ENCODE results near the gene CCR5AS.
"Not testable (repeated sequence)": the region's sequence is repeated elsewhere in the genome, so short reads cannot be mapped to it uniquely, and the experiment has no call there.

The CCR5AS gene

GRCh38 chr3:46353090-46353489 lies 53.8 kb downstream of the CCR5AS start:
- DNase-seq = no peak

- DNase-seq = no peak
Measured at GRCh38 chr3:46351646-46352045, 55.2 kb downstream of the CCR5AS start.

- no peak for DNase-seq
Measured at GRCh38 chr3:46350262-46350565, 56.7 kb downstream of the CCR5AS start.

- no peak for DNase-seq
Measured at GRCh38 chr3:46349484-46350261, 57.2 kb downstream of the CCR5AS start.

GRCh38 chr3:46348823-46349482 lies 57.9 kb downstream of the CCR5AS start:
- no peak for DNase-seq

GRCh38 chr3:46344476-46344875 lies 62.4 kb downstream of the CCR5AS start:
- no peak for DNase-seq

GRCh38 chr3:46338840-46339239 lies 68.0 kb downstream of the CCR5AS start:
- DNase-seq = no peak

- DNase-seq = no peak
Measured at GRCh38 chr3:46337911-46338310, 69.0 kb downstream of the CCR5AS start.

GRCh38 chr3:46335541-46335940 lies 71.3 kb downstream of the CCR5AS start:
- DNase-seq = no peak

GRCh38 chr3:46334741-46335478 lies 72.0 kb downstream of the CCR5AS start:
- no peak for DNase-seq

GRCh38 chr3:46330676-46331075 lies 76.2 kb downstream of the CCR5AS start:
- not testable (repeated sequence) for DNase-seq

- DNase-seq = no peak
Measured at GRCh38 chr3:46325645-46326300, 81.1 kb downstream of the CCR5AS start.

GRCh38 chr3:46324036-46324435 lies 82.8 kb downstream of the CCR5AS start:
- DNase-seq = no peak

- no peak for DNase-seq
Measured at GRCh38 chr3:46321461-46322104, 85.3 kb downstream of the CCR5AS start.

GRCh38 chr3:46318207-46318927 lies 88.5 kb downstream of the CCR5AS start:
- DNase-seq = no peak

GRCh38 chr3:46316206-46316605 lies 90.7 kb downstream of the CCR5AS start:
- no peak for DNase-seq

- DNase-seq = no peak
Measured at GRCh38 chr3:46314517-46314916, 92.3 kb downstream of the CCR5AS start.

Measured in activated effector memory CD4-positive, alpha-beta T cell treated with Interleukin-2 at 50 U/mL for 16 hours (primary cell).